ENCODE data around the gene CELF4.

DNA sequence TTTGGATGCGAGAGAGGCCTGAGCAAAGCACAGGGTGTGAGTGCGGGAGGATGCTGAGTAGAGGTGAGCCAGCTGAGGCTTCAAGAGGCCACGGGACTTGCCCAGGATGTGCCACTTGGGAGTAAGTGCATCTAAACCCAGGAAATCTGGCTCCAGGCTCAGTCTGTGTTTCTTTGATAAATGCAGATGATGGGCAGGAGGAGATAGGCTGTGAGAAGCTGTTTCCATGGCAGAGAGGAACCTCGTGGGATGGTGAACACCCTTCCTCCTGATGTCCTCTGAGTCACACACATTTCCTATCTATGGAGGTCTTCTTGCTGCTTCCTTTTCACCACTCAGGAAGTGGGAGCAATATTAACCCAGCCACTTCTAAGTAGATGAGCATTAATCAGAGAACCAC, 38.4 kb upstream of the CELF4 start:
- TF ChIP-seq, protein P1, sequence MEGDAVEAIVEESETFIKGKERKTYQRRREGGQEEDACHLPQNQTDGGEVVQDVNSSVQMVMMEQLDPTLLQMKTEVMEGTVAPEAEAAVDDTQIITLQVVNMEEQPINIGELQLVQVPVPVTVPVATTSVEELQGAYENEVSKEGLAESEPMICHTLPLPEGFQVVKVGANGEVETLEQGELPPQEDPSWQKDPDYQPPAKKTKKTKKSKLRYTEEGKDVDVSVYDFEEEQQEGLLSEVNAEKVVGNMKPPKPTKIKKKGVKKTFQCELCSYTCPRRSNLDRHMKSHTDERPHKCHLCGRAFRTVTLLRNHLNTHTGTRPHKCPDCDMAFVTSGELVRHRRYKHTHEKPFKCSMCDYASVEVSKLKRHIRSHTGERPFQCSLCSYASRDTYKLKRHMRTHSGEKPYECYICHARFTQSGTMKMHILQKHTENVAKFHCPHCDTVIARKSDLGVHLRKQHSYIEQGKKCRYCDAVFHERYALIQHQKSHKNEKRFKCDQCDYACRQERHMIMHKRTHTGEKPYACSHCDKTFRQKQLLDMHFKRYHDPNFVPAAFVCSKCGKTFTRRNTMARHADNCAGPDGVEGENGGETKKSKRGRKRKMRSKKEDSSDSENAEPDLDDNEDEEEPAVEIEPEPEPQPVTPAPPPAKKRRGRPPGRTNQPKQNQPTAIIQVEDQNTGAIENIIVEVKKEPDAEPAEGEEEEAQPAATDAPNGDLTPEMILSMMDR (IDR thresholded peaks at IDR 0.05; ENCODE audit: insufficient read depth, low read length), result no peak
- TF ChIP-seq, protein P2, sequence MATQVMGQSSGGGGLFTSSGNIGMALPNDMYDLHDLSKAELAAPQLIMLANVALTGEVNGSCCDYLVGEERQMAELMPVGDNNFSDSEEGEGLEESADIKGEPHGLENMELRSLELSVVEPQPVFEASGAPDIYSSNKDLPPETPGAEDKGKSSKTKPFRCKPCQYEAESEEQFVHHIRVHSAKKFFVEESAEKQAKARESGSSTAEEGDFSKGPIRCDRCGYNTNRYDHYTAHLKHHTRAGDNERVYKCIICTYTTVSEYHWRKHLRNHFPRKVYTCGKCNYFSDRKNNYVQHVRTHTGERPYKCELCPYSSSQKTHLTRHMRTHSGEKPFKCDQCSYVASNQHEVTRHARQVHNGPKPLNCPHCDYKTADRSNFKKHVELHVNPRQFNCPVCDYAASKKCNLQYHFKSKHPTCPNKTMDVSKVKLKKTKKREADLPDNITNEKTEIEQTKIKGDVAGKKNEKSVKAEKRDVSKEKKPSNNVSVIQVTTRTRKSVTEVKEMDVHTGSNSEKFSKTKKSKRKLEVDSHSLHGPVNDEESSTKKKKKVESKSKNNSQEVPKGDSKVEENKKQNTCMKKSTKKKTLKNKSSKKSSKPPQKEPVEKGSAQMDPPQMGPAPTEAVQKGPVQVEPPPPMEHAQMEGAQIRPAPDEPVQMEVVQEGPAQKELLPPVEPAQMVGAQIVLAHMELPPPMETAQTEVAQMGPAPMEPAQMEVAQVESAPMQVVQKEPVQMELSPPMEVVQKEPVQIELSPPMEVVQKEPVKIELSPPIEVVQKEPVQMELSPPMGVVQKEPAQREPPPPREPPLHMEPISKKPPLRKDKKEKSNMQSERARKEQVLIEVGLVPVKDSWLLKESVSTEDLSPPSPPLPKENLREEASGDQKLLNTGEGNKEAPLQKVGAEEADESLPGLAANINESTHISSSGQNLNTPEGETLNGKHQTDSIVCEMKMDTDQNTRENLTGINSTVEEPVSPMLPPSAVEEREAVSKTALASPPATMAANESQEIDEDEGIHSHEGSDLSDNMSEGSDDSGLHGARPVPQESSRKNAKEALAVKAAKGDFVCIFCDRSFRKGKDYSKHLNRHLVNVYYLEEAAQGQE (IDR thresholded peaks at IDR 0.05; ENCODE audit: insufficient replicate concordance, low read depth), result no peak
- no peak for TF ChIP-seq SPI1 (IDR thresholded peaks at IDR 0.05; ENCODE audit: borderline replicate concordance, low read depth)
